Ramos (cell line): Measurements from ENCODE around the gene FBXO33.
"Not testable (repeated sequence)": the region's sequence is repeated elsewhere in the genome, so short reads cannot be mapped to it uniquely, and the experiment has no call there.

Experiments used
- in situ Hi-C: fragments of 300-500 bp; cut with MboI; formaldehyde crosslinking; loops from one replicate; pipeline ENCODE4 v1.14.3; 2022; ENCODE audit warnings: low sequenced_read_pairs; ENCODE audit not compliant: unreplicated experiment

FBXO33 gene

GRCh38 chr14:39382463-39382862 lies 49.8 kb downstream of the FBXO33 start:
- in situ Hi-C loops, result no loop called here

- in situ Hi-C loops, result no loop called here
These were observed 50.9 kb downstream of the FBXO33 start for GRCh38 chr14:39381366-39381765.

DNA sequence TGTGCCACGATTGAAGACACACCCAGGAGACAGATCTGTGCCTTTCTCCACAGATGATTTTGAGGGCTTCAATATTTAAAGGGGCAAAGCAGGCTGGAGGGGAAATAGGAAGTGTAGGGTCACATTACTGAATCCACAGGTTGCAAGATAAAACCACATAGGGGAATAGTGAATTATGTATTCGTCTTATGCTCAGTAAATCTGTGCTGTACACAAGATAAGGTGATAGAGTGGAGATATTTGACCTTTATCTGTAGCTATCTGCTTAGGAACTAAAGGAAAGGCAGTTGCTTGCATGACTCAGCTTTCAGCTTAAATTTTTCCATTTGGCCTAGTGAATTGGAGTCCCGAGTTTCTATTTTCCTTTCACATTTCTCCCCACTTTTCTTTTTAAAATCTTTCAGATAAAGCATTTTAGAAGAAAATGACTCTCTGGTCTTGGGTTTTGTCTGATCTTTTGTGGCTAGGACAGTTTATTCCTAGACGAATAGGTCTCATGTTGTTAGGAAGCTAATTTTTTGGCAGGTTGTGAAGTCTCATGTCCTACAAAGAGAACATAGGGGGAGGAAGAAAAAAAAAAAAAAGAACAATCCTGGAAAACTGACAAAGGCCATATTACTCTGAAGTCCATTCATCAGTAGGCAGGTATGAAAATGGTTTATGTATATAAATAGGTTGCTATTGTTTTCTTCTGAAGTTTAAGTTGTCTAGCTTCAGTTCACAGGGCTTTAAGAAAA lies 55.4 kb downstream of the FBXO33 start:
- in situ Hi-C loops, result no loop called here

DNA sequence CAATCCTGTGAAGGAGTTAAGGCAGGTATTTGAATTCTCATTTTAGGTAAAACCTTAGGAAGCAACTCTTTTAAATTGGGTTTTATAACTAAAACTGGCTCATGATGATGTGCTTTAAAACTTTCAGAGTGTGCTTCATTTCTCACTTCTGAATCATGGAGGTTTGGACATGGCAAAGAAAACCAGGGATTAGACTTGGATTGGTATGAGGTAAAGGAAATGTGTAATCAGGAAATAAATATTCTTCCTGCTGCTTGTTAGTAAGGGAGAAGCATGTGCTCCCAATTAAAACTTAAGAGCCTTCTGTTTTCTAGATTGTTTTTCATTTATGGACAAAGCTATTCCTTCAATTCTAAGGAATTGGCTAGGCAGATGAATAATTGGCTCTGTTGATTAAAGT lies 57.4 kb downstream of the FBXO33 start:
- in situ Hi-C loops, result no loop called here

- in situ Hi-C loops, result no loop called here
These were observed 59.6 kb downstream of the FBXO33 start for GRCh38 chr14:39372656-39373055.

DNA sequence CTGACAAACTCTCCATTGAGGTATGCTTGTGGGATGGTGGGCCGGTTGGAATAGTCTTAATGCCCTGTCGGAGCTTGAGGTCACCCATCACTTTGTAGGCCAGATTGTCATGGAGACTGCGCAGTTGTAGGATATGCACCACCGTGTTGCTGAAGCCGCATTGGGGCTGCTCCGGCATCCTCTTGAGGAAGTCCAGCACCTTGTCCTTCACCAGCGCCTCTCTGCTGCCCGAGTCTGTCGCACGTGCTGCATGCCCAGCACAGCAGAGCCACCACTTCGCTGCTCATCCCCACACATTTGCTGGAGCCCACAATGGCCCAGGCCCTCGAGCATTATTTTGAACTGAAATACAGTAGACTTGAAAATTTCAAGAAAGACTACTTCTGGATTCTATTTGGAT lies 61.8 kb downstream of the FBXO33 start:
- in situ Hi-C loops, result no loop called here

GRCh38 chr14:39369029-39369428 lies 63.2 kb downstream of the FBXO33 start:
- in situ Hi-C loops, result no loop called here

DNA sequence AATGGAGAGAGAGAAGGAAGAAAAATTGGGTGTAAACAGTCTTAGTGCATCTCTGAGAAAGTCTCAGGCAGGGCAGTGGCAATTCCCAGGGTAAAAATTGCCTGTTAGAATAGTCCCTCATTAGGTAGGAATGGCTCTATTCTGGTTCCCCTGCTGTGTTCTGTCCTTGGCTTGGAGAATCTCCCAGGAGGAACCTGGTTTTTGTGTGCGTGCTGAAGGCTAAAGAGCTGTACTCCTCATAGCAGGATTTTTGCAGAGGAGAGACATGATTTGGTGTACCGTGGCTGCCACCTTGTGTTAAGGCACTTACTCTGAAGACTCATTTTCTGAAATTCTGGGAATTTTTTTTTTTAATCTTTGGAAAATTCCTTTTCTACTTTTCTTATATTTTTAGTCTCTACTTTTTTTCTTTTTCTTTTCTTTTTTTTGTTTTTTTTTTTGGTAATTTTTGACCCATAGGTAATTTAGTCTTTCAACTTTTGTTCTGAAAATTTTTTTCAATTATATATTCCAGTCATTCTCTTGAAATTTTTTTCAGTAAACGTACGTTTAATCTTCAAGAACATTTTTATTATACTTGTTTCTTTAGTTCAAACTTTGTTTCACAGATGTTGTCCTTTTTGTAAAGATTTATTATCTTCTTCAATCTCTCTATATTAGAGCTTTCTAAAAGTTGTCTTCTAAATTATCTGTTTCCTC lies 63.8 kb downstream of the FBXO33 start:
- in situ Hi-C loops, result no loop called here

DNA sequence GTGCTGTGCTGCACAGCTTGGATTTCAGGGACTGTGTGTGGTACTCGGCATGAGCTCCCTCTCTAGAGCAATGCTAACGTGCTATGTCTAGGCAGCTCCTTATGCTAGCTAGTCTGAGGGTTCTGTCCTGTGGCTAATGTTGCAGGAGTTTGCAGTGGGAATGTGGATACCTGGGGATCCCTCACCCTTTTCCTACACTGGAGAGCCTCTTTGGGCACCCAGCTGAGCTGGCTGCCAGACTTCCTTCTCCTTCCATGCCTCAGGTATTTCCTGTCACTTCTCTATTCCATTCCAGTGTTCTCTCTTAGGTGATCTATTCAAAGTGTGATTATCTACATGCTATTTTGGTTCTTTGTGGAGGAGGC lies 64.9 kb downstream of the FBXO33 start:
- in situ Hi-C loops, result no loop called here

DNA sequence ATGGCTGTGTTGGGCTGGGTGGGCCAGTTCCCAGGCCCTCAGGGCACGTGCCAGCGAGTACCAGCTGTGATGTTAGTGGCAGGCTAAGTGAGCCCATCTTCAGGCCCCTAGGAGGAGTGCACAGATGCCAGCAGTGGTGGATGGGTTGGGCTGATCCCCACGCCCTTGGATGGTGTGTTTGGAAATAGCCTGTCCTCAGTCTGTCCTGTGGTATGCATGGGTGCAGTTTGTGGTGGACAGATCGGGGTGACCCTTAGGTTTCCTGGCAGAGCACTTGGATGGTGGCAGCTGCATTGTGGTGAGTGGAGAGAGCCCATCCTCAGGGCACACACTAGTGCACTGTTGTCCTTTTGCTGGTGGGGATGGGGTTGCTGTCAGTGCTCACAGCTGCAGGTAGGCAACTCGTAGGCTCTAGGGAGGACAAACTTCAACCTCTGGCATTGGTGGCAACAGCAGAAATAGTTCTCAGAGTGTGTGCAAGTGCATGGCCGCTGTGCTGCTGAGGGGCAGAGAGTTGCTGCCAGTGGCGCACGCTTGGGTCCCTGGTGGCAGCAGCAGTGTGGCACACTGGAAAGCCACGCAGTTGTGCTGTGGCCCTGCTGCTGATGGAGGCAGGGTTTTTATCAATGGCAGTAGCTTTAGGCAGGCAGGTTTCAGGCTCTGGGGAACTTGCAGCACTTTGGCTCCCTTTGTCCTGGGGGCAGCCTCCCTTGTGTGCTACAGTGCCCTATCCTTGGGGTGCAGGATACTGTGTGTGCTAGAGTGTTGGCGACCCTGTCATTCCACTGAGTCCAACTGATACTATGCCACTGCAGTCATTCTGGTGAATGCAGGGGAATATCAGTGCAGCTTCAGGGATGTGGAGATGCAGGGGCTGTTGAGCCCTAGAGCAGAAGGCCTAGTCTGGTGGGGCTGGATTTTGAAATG lies 65.5 kb downstream of the FBXO33 start:
- in situ Hi-C loops, result no loop called here

DNA sequence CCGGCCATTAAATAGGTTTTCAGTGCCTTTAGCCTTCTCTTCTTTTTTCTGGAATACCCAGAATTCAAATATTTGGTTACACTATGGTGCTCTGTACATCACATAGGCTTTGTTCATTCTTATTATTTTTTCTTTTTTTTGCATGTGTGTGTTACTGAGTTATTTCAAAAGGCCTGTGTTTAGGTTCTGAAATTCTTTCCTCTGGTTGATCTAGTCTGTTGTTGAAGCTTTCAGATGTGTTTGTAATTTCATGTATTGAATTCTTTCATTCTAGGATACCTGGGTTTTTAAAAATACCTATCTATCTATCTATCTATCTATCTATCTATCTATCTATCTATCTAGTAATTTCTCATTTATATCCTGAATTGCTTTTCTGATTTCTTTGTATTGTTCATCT lies 66.9 kb downstream of the FBXO33 start:
- in situ Hi-C loops, result no loop called here

GRCh38 chr14:39364509-39364908 lies 67.7 kb downstream of the FBXO33 start:
- in situ Hi-C loops, result no loop called here

DNA sequence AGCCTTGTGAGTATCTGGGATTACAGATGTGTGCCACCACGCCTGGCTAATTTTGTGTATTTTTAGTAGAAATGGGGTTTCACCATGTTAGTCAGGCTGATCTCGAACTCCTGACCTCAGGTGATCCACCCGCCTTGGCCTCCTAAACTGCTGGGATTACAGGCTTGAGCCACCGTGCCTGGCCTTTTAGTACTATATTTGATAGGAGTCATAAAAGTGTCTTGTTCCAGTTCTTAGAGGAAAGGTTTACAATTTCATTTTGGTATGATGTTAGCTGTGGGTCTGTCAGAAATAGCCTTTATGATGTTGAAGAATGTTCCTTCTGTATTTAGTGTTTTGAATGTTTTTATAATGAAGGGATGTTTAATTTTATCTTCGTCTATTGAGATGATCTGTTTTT lies 70.7 kb downstream of the FBXO33 start:
- in situ Hi-C loops, result not testable (repeated sequence)

DNA sequence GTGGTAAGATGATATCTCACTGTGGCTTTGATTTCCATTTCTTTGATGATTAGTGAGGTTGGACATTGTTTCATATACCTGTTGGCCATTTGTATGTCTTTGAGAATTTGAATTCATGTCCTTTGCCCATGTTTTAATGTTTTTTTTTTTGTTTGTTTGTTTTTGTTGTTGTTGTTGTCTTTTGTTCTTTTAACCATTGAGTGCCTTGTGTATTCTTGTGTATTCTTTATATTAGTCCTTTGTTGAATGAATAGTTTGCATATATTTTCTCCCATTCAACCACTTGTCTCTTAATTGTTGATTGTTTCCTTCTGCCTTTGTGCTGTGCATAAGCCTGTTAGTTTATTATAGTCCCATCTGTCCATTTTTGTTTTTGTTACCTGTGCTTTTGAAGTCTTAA lies 71.9 kb downstream of the FBXO33 start:
- in situ Hi-C loops, result no loop called here

DNA sequence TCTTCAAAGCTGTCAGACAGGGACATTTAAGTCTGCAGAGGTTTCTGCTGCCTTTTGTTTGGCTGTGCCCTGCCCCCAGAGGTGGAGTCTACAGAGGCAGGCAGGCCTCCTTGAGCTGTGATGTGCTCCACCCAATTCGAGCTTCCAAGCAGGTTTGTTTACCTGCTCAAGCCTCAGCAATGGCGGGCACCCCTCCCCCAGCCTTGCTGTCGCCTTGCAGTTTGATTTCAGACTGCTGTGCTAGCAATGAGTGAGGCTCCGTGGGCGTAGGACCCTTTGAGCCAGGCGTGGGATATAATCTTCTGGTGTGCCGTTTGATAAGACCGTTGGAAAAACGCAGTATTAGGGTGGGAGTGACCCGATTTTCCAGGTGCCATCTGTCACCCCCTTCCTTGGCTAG lies 73.2 kb downstream of the FBXO33 start:
- in situ Hi-C loops, result not testable (repeated sequence)

GRCh38 chr14:39351708-39352107 lies 80.5 kb downstream of the FBXO33 start:
- in situ Hi-C loops, result no loop called here

DNA sequence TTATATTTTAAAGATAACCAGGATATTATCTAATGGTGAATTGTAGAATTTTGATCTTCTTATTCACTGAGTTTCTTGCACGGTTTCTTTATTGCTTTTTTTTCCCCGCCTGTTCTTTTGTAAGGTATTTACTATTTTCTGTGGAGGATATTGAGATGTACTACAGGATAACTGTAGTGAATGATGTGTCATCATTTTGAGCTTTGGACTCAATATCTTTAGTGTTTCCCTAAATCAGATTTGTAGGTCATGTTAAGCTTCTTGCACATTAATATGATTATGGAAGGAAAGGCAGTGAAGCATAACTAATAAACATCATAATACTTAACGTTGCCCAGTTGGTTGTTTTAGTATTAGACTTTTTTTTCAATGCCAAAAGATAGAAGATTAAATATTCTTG lies 81.4 kb downstream of the FBXO33 start:
- in situ Hi-C loops, result no loop called here
